Neutrophil (primary cell): ENCODE results near the gene ADSS2.

Source experiments
- H3K27ac ChIP-seq: fragments of 200-600 bp; sonication (generic); 2 replicates; pipeline ENCODE4 v1.5.1; 2016; ENCODE audit warnings: mild to moderate bottlenecking, moderate library complexity
- H3K27me3 ChIP-seq: fragments of 200-600 bp; sonication (generic); 2 replicates; pipeline ENCODE4 v1.6.0; 2016; ENCODE audit warnings: mild to moderate bottlenecking
- H3K36me3 ChIP-seq: fragments of 200-600 bp; sonication (generic); 2 replicates; pipeline ENCODE4 v1.5.1; 2017
- H3K4me1 ChIP-seq, 2 experiments: fragments of 200-600 bp in 1 of 2; sonication (generic) in 1 of 2; 1 replicate in 1 of 2; 2 replicates in 1 of 2; pipeline versions ENCODE4 v1.5.1 to v1.6.1; 2013 to 2016; ENCODE audit warnings: low read depth in 1 of 2, low read length in 1 of 2, mild to moderate bottlenecking in 1 of 2, moderate library complexity in 1 of 2; ENCODE audit not compliant: control insufficient read depth in 1 of 2, insufficient read depth in 1 of 2
- H3K4me3 ChIP-seq, 2 experiments: fragments of 200-600 bp in 1 of 2; sonication (generic) in 1 of 2; 1 replicate in 1 of 2; 2 replicates in 1 of 2; pipeline ENCODE4 v1.5.1; 2013 to 2016; ENCODE audit warnings: low read depth in 1 of 2, low read length in 1 of 2, mild to moderate bottlenecking in 1 of 2, moderate library complexity in 1 of 2
- H3K9me3 ChIP-seq: fragments of 200-600 bp; sonication (generic); 2 replicates; pipeline ENCODE4 v1.5.1; 2016
- CTCF ChIP-seq: fragments of 200-600 bp; sonication (generic); IDR thresholded peaks from 2 replicates; pipeline ENCODE4 v1.5.1; 2016; ENCODE audit warnings: antibody characterized with exemption

Gene ADSS2

GRCh38 chr1:244387415-244387814 is 64.3 kb downstream of the ADSS2 start:
- no peak for TF ChIP-seq CTCF
- H3K4me3 ChIP-seq: no peak overlapping the region
- H3K9me3 ChIP-seq: no peaks in the 10 kb centered on the region
- H3K27me3 ChIP-seq: no peaks in the 10 kb centered on the region
- no peak overlapping the region for H3K27ac ChIP-seq
- H3K36me3 ChIP-seq: no peaks in the 10 kb centered on the region
- no peaks in the 10 kb centered on the region for H3K4me1 ChIP-seq

- H3K36me3 ChIP-seq: no peaks in the 10 kb centered on the region
- no peak overlapping the region for H3K4me3 ChIP-seq
- H3K4me1 ChIP-seq: no peaks in the 10 kb centered on the region
- no peaks in the 10 kb centered on the region for H3K9me3 ChIP-seq
- no peak overlapping the region for H3K27ac ChIP-seq
- TF ChIP-seq CTCF: no peak
- H3K27me3 ChIP-seq: no peaks in the 10 kb centered on the region
Measured at GRCh38 chr1:244386595-244386994, 65.1 kb downstream of the ADSS2 start.

- H3K27me3 ChIP-seq: no peaks in the 10 kb centered on the region
Measured at GRCh38 chr1:244384066-244384465, 67.6 kb downstream of the ADSS2 start.

GRCh38 chr1:244383278-244383884 is 68.3 kb downstream of the ADSS2 start:
- Histone ChIP-seq H3K36me3 (no peaks in the 10 kb centered on the region), H3K27me3 (no peaks in the 10 kb centered on the region), H3K4me1 (no peaks in the 10 kb centered on the region), H3K4me3 (no peak overlapping the region), H3K9me3 (no peaks in the 10 kb centered on the region), H3K27ac (no peak overlapping the region)
- TF ChIP-seq CTCF: no peak

More at GRCh38 chr1:244384066-244384465, 67.6 kb downstream of the ADSS2 start:
- Histone ChIP-seq H3K27ac (no peak overlapping the region), H3K9me3 (no peaks in the 10 kb centered on the region), H3K4me1 (no peaks in the 10 kb centered on the region), H3K36me3 (no peaks in the 10 kb centered on the region), H3K4me3 (no peak overlapping the region)
- TF ChIP-seq CTCF: no peak

GRCh38 chr1:244381878-244382565 is 69.7 kb downstream of the ADSS2 start:
- Histone ChIP-seq H3K9me3 (no peaks in the 10 kb centered on the region), H3K27ac (no peak overlapping the region), H3K27me3 (no peaks in the 10 kb centered on the region), H3K36me3 (no peaks in the 10 kb centered on the region), H3K4me3 (no peak overlapping the region), H3K4me1 (no peaks in the 10 kb centered on the region)
- no peak for TF ChIP-seq CTCF
